Measurements from ENCODE around the gene ARL5A.
"Not testable (repeated sequence)": the region's sequence is repeated elsewhere in the genome, so short reads cannot be mapped to it uniquely, and the experiment has no call there.

ARL5A gene

GRCh38 chr2:151828143-151828889 lies at the start of gene ARL5A:
TSS of gene ARL5A (minus strand) at chr2:151828421. CDS start at chr2:151828176, 245 bp downstream.
- peak; percentile 48 for DNase-seq

GRCh38 chr2:151875631-151876030 lies 47.4 kb upstream of the ARL5A start:
- not testable (repeated sequence) for DNase-seq

- no peak for DNase-seq
Measured at GRCh38 chr2:151872463-151872862, 44.2 kb upstream of the ARL5A start.

GRCh38 chr2:151869291-151869690 lies 41.1 kb upstream of the ARL5A start:
- no peak for DNase-seq

- no peak for DNase-seq
Measured at GRCh38 chr2:151862700-151863099, 34.5 kb upstream of the ARL5A start.

- no peak for DNase-seq
Measured at GRCh38 chr2:151861174-151861573, 33.0 kb upstream of the ARL5A start.

- peak; percentile 60 for DNase-seq
Measured at GRCh38 chr2:151860613-151861146, 32.5 kb upstream of the ARL5A start.

GRCh38 chr2:151860210-151860609 lies 32.0 kb upstream of the ARL5A start:
- DNase-seq, result no peak

GRCh38 chr2:151857650-151858049 lies 29.4 kb upstream of the ARL5A start:
- DNase-seq, result no peak

- no peak for DNase-seq
Measured at GRCh38 chr2:151855111-151855510, 26.9 kb upstream of the ARL5A start.

GRCh38 chr2:151853070-151853758 lies 25.0 kb upstream of the ARL5A start:
- no peak for DNase-seq

GRCh38 chr2:151852260-151853069 lies 24.2 kb upstream of the ARL5A start:
- no peak for DNase-seq

- DNase-seq, result no peak
Measured at GRCh38 chr2:151851761-151852160, 23.5 kb upstream of the ARL5A start.

- no peak for DNase-seq
Measured at GRCh38 chr2:151849413-151850010, 21.3 kb upstream of the ARL5A start.

- no peak for DNase-seq
Measured at GRCh38 chr2:151845884-151846283, 17.7 kb upstream of the ARL5A start.

- no peak for DNase-seq
Measured at GRCh38 chr2:151845481-151845880, 17.3 kb upstream of the ARL5A start.

- DNase-seq, result no peak
Measured at GRCh38 chr2:151844211-151844896, 16.1 kb upstream of the ARL5A start.

GRCh38 chr2:151843691-151844061 lies 15.5 kb upstream of the ARL5A start:
- no peak for DNase-seq

GRCh38 chr2:151842830-151843690 lies 14.8 kb upstream of the ARL5A start:
- DNase-seq, result no peak

GRCh38 chr2:151841047-151841424 lies 12.8 kb upstream of the ARL5A start:
- DNase-seq, result peak; percentile 84
